GM18867 (cell line): Measurements from ENCODE around the gene MORN5.

Source experiments
- ATAC-seq: cut with Tn5 transposase; IDR thresholded peaks from one replicate; pipeline ENCODE4 v1.9.1; 2021; ENCODE audit warnings: mild to moderate bottlenecking, moderate library complexity; ENCODE audit not compliant: unreplicated experiment

MORN5 gene

GRCh38 chr9:122124528-122124927 lies 35.2 kb upstream of the MORN5 start:
- ATAC-seq = no peak

GRCh38 chr9:122125158-122125508 lies 34.6 kb upstream of the MORN5 start:
- ATAC-seq = peak; percentile 73

- ATAC-seq = no peak
Measured at GRCh38 chr9:122125509-122126330, 34.0 kb upstream of the MORN5 start.

- no peak for ATAC-seq
Measured at GRCh38 chr9:122126331-122127261, 33.1 kb upstream of the MORN5 start.

GRCh38 chr9:122127396-122127798 lies 32.3 kb upstream of the MORN5 start:
- no peak for ATAC-seq

- ATAC-seq = no peak
Measured at GRCh38 chr9:122128007-122128968, 31.4 kb upstream of the MORN5 start.

GRCh38 chr9:122128969-122129343 lies 30.8 kb upstream of the MORN5 start:
- no peak for ATAC-seq

GRCh38 chr9:122129969-122130368 lies 29.7 kb upstream of the MORN5 start:
- ATAC-seq = no peak

- ATAC-seq = no peak
Measured at GRCh38 chr9:122130837-122131236, 28.9 kb upstream of the MORN5 start.

GRCh38 chr9:122131401-122132001 lies 28.2 kb upstream of the MORN5 start:
- no peak for ATAC-seq

GRCh38 chr9:122132539-122132938 lies 27.2 kb upstream of the MORN5 start:
- no peak for ATAC-seq

GRCh38 chr9:122133263-122133983 lies 26.3 kb upstream of the MORN5 start:
- no peak for ATAC-seq

GRCh38 chr9:122133984-122134535 lies 25.6 kb upstream of the MORN5 start:
- no peak for ATAC-seq

GRCh38 chr9:122134822-122135528 lies 24.7 kb upstream of the MORN5 start:
- ATAC-seq = no peak

- no peak for ATAC-seq
Measured at GRCh38 chr9:122135529-122135859, 24.2 kb upstream of the MORN5 start.

- ATAC-seq = no peak
Measured at GRCh38 chr9:122138560-122139268, 21.0 kb upstream of the MORN5 start.

GRCh38 chr9:122140368-122141193 lies 19.1 kb upstream of the MORN5 start:
- no peak for ATAC-seq
